Kidney (tissue), 14 donors: ENCODE data around the gene CXCL10. TPM values are rescaled to one million over a fixed set of nuclear protein-coding genes. Genes with fewer than 3 reads are reported as not detected.
A peak's percentile ranks its signal among the peaks of the same experiment; 100 is the strongest.

ENCODE experiments used
- DNase-seq, 5 donors: peaks; one replicate each; pipeline ENCODE4 v3.0.0-alpha.2; 2013 to 2020
- FAIRE-seq: peaks from 2 replicates; lab custom pipeline; 2012; peaks lifted over from hg19 to GRCh38; lab: Jason Lieb, UNC
- H3K27ac ChIP-seq, 2 donors: one replicate each; pipeline ENCODE4 v1.7.0; 2013; ENCODE audit warnings: low read depth in 2 of 2, low read length in 2 of 2, inconsistent platforms in 1 of 2
- H3K27me3 ChIP-seq: one replicate; pipeline ENCODE4 v1.7.1; 2013; ENCODE audit warnings: low read length, inconsistent platforms; ENCODE audit not compliant: control insufficient read depth, insufficient read depth
- H3K36me3 ChIP-seq, 3 donors: one replicate each; pipeline versions ENCODE4 v1.7.0 to v1.7.1; 2013; ENCODE audit warnings: low read length in 3 of 3, control low read depth in 1 of 3, inconsistent platforms in 1 of 3; ENCODE audit not compliant: insufficient read depth in 3 of 3, control insufficient read depth in 2 of 3
- H3K4me1 ChIP-seq, 3 donors: one replicate each; pipeline versions ENCODE4 v1.7.0 to v1.7.1; 2013; ENCODE audit warnings: low read length in 3 of 3, inconsistent platforms in 1 of 3, low read depth in 1 of 3; ENCODE audit not compliant: control insufficient read depth in 2 of 3, insufficient read depth in 2 of 3
- H3K4me3 ChIP-seq, 3 donors: one replicate each; pipeline versions ENCODE4 v1.7.0 to v1.8.1; 2013; ENCODE audit warnings: low read length in 3 of 3, control low read depth in 1 of 3, inconsistent platforms in 1 of 3
- H3K9ac ChIP-seq, 3 donors: one replicate each; pipeline versions ENCODE4 v1.7.0 to v1.7.1; 2013; ENCODE audit warnings: low read length in 3 of 3, control low read depth in 1 of 3, inconsistent platforms in 1 of 3
- H3K9me3 ChIP-seq, 3 donors: one replicate each; pipeline versions ENCODE4 v1.7.0 to v1.7.1; 2013; ENCODE audit warnings: low read length in 3 of 3, control low read depth in 1 of 3, inconsistent platforms in 1 of 3; ENCODE audit not compliant: control insufficient read depth in 2 of 3, insufficient read depth in 1 of 3
- CTCF ChIP-seq: IDR thresholded peaks from 3 replicates; pipeline ENCODE4 v1.5.1; 2012; ENCODE audit warnings: mild to moderate bottlenecking, moderate library complexity, borderline replicate concordance; ENCODE audit not compliant: insufficient read depth; ENCODE audit errors: extremely low read depth
- intact Hi-C: fragments of 100-400 bp; cut with DNase I; formaldehyde crosslinking; loops from one replicate; pipeline ENCODE4 v1.11.1; 2022
- polyA plus RNA-seq: library from polyadenylated mRNA; stranded (reverse); fragments of 350-450 nt; fragmentation: Illumina TruSeq; extraction: RNeasy Lipid Tissue Mini Kit (QIAGEN cat#74804); gene quantifications from one replicate; pipeline ENCODE4 v1.2.3, GENCODE V29; 2014; ENCODE audit warnings: low read depth, low replicate concordance; ENCODE audit not compliant: insufficient read depth
- total RNA-seq: library from RNA; stranded (reverse); fragmentation: NEBNext Ultra II Directional; extraction: Animal tissue kit (Norgen Biotek cat#: 25700); gene quantifications from one replicate; pipeline ENCODE4 v1.2.1, GENCODE V29; 2021
- donor health status: control.
- donor health status: control.
- donor health status: control.
- donor health status: control.
- donor health status: control.
- donor health status: DM: yes; HTN: yes; CAD: no.
- donor health status: Normal renal cell carcinoma (clear cell type).

CXCL10 gene
- total and polyA plus RNA-seq, 2 donors from 2014 or later: 1.3 to 1.4 TPM

GRCh38 chr4:76029300-76029699, 6.0 kb upstream of the CXCL10 start:
- intact Hi-C loops: no loop called here
- H3K27me3 ChIP-seq: no peaks in the 10 kb centered on the region
- H3K9me3 ChIP-seq: no peaks in the 10 kb centered on the region
- H3K36me3 ChIP-seq: no peaks in the 10 kb centered on the region
- no peak overlapping the region for H3K27ac ChIP-seq
- TF ChIP-seq CTCF: no peak
- no peak overlapping the region for H3K9ac ChIP-seq
- FAIRE-seq (no peak), DNase-seq (no peak)
- no peak overlapping the region for H3K4me3 ChIP-seq
- H3K4me1 ChIP-seq: peaks cover 0 to 3% (median 0%) of the 10 kb centered on the region in 3 donors

- no peak overlapping the region for H3K9ac ChIP-seq
- FAIRE-seq: no peak
- DNase-seq: peak in 2 of 5 donors; percentile 25 to 65
- TF ChIP-seq CTCF: no peak
- intact Hi-C loops: no loop called here
- H3K36me3 ChIP-seq: no peaks in the 10 kb centered on the region
- H3K4me1 ChIP-seq: peaks cover 0 to 3% (median 0%) of the 10 kb centered on the region in 3 donors
- no peak overlapping the region for H3K27ac ChIP-seq
- H3K27me3 ChIP-seq: no peaks in the 10 kb centered on the region
- H3K9me3 ChIP-seq: no peaks in the 10 kb centered on the region
- peak overlapping the region; percentile 34 to 66 (median 36) for H3K4me3 ChIP-seq
These were observed 5.1 kb upstream of the CXCL10 start for GRCh38 chr4:76028350-76028765.

GRCh38 chr4:76024065-76024464, 768 bp upstream of the CXCL10 start:
- no peaks in the 10 kb centered on the region for H3K9me3 ChIP-seq
- FAIRE-seq (no peak), DNase-seq (no peak)
- TF ChIP-seq CTCF: no peak
- H3K27me3 ChIP-seq: no peaks in the 10 kb centered on the region
- no peak overlapping the region for H3K4me3 ChIP-seq
- intact Hi-C loops: no loop called here
- H3K27ac ChIP-seq: no peak overlapping the region
- H3K36me3 ChIP-seq: no peaks in the 10 kb centered on the region
- peaks cover 0 to 3% (median 0%) of the 10 kb centered on the region in 3 donors for H3K4me1 ChIP-seq
- no peak overlapping the region for H3K9ac ChIP-seq

- Histone ChIP-seq H3K4me1 (no peaks in the 10 kb centered on the region), H3K9me3 (no peaks in the 10 kb centered on the region), H3K27me3 (no peaks in the 10 kb centered on the region), H3K36me3 (no peaks in the 10 kb centered on the region), H3K4me3 (no peak overlapping the region), H3K9ac (no peak overlapping the region), H3K27ac (no peak overlapping the region)
- FAIRE-seq (no peak), DNase-seq (no peak)
- TF ChIP-seq CTCF: no peak
- intact Hi-C loops: no loop called here
These were observed 620 bp downstream of the CXCL10 start for GRCh38 chr4:76022677-76023076.
